ENCODE data around the gene ISL1. TPM values are rescaled to one million over a fixed set of nuclear protein-coding genes. Genes with fewer than 3 reads are reported as not detected.

ISL1 gene
- total and polyA plus RNA-seq, 2 donors (not counting 1 experiment from before 2014, with no cell fraction given): not detected

DNA sequence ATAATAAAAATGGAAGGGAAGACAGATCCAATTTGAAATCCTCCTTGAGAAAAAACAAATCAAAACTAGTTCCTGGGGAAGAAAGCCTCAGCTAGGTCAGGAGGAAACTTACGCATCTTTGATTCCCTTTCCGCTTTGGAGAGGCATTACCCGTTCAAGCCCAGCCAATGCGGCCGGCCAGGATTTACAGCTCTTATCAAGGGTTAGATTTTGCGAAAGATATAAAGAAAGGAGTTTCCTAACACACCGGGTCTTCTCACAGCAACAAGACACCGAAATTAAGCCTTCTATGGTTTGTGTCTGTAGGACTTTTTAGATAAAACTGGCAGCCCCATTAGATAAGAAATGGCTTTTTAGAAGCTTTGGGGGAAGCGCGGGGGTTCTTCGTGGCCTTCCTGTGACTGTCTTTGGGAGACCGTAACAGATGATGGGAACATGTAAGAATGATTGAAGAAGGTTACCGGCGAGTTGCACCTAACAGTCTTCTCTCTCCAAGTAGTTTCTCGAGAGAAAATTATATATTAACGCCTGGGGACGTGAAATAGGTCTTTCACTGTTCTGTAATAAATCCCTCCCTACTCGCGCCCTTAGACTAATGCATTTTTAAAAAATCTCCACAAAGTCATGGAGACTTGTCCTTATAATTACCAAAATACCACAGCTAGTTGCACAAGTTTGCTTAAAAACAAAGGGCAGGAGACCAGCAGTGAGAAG lies 1.3 kb upstream of the ISL1 start:
- Mint-ChIP-seq H3K4me3 (no peak overlapping the region), H3K9me3 (ENCODE audit: insufficient read depth) (no peaks in the 10 kb centered on the region), H3K27me3 (peaks cover 87% of the 10 kb centered on the region), H3K4me1 (no peaks in the 10 kb centered on the region), H3K27ac (no peak overlapping the region)
- ChIA-PET CTCF (no interaction called here), POLR2A (no interaction called here)
- intact Hi-C loops (cut with micrococcal nuclease): no loop called here
- no peaks in the 10 kb centered on the region for H3K36me3 ChIP-seq (replicated peaks in 1 of 2; ENCODE audit: control extremely low read depth in 1 of 2, control insufficient read depth in 1 of 2, extremely low read depth in 1 of 2, insufficient read depth in 2 of 2, low read length in 1 of 2)
- H3K79me2 ChIP-seq (ENCODE audit: control insufficient read depth, insufficient read depth, low read length): no peaks in the 10 kb centered on the region
- H3K4me2 ChIP-seq (replicated peaks; ENCODE audit: low read depth, low read length, poor library complexity, severe bottlenecking): no peak overlapping the region
- no peak for TF ChIP-seq EZH2 (IDR thresholded peaks at IDR 0.05; ENCODE audit: borderline replicate concordance, insufficient read depth, low read depth, low read length, poor library complexity, severe bottlenecking)
- TF ChIP-seq, protein P1, sequence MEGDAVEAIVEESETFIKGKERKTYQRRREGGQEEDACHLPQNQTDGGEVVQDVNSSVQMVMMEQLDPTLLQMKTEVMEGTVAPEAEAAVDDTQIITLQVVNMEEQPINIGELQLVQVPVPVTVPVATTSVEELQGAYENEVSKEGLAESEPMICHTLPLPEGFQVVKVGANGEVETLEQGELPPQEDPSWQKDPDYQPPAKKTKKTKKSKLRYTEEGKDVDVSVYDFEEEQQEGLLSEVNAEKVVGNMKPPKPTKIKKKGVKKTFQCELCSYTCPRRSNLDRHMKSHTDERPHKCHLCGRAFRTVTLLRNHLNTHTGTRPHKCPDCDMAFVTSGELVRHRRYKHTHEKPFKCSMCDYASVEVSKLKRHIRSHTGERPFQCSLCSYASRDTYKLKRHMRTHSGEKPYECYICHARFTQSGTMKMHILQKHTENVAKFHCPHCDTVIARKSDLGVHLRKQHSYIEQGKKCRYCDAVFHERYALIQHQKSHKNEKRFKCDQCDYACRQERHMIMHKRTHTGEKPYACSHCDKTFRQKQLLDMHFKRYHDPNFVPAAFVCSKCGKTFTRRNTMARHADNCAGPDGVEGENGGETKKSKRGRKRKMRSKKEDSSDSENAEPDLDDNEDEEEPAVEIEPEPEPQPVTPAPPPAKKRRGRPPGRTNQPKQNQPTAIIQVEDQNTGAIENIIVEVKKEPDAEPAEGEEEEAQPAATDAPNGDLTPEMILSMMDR (IDR thresholded peaks at IDR 0.05): no peak
- H4K20me1 ChIP-seq (ENCODE audit: control insufficient read depth, insufficient read depth, low read length, poor library complexity, severe bottlenecking): no peaks in the 10 kb centered on the region
- peaks cover 0 to 22% (median 0%) of the 10 kb centered on the region in 3 donors for H3K9me3 ChIP-seq (ENCODE audit: control extremely low read depth in 1 of 3, control insufficient read depth in 2 of 3, insufficient read depth in 1 of 3, low read length in 2 of 3)
- H3K9ac ChIP-seq (ENCODE audit: low read length): no peak overlapping the region
- DNase-seq (no peak), ATAC-seq (ENCODE audit: low read depth) (no peak)
- WGBS (ENCODE audit: insufficient coverage): 15% methylated on average over 5 of the region's 19 CpGs
- H3K4me1 ChIP-seq (ENCODE audit: control insufficient read depth in 2 of 2, insufficient read depth in 2 of 2, low read length in 2 of 2): no peaks in the 10 kb centered on the region
- H3K27me3 ChIP-seq (replicated peaks in 1 of 4; ENCODE audit: control extremely low read depth in 1 of 4, control insufficient read depth in 3 of 4, insufficient read depth in 4 of 4, low read length in 3 of 4): peaks cover 0 to 55% (median 51%) of the 10 kb centered on the region in 4 experiments
- no peak overlapping the region for H3K27ac ChIP-seq (ENCODE audit: low read length in 2 of 2)
- H2AFZ ChIP-seq (ENCODE audit: insufficient read depth, low read depth, low read length, poor library complexity, severe bottlenecking): no peak overlapping the region
- no peak overlapping the region for H3K4me3 ChIP-seq (ENCODE audit: control extremely low read depth in 1 of 5, extremely low read depth in 1 of 5, insufficient read depth in 1 of 5, low read depth in 2 of 5, low read length in 4 of 5)

DNA sequence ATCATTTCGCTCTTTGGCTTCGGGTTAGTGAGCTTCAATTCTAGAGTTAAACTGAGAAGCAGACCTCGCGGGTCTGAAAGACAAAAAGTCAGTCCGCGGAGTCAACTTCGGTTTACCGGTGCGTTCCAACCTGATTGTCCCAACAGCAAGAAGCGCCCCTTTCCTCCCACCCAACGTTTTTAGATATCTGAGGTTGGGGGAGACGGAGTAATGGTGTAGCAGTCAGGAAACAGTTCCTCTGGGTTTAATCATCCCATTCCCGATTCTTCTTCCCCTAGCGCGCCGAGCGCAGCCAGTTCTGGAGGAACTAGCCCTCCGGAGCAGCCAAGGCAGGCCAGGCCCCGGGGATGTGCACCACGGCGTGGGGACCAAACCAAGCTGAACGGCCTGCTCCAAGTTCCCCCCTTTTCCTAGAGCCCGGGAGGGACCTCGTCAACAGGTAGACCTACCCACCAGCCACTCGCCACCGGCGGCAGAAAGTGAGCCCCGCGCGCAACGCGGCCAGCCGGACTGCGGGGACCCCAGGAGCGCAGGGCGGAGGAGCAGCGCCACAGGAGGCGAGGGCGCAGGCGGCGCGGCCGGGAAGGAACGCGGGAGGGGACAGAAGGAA lies 622 bp upstream of the ISL1 start:
- CTCF ChIA-PET: no interaction called here
- Histone ChIP-seq H3K27ac (ENCODE audit: low read length in 2 of 2) (no peak overlapping the region), H4K20me1 (ENCODE audit: control insufficient read depth, insufficient read depth, low read length, poor library complexity, severe bottlenecking) (no peaks in the 10 kb centered on the region), H3K36me3 (replicated peaks in 1 of 2; ENCODE audit: control extremely low read depth in 1 of 2, control insufficient read depth in 1 of 2, extremely low read depth in 1 of 2, insufficient read depth in 2 of 2, low read length in 1 of 2) (no peaks in the 10 kb centered on the region), H3K4me2 (replicated peaks; ENCODE audit: low read depth, low read length, poor library complexity, severe bottlenecking) (no peak overlapping the region), H3K4me1 (ENCODE audit: control insufficient read depth in 2 of 2, insufficient read depth in 2 of 2, low read length in 2 of 2) (no peaks in the 10 kb centered on the region), H3K4me3 (ENCODE audit: control extremely low read depth in 1 of 5, extremely low read depth in 1 of 5, insufficient read depth in 1 of 5, low read depth in 2 of 5, low read length in 4 of 5) (no peak overlapping the region), H2AFZ (ENCODE audit: insufficient read depth, low read depth, low read length, poor library complexity, severe bottlenecking) (no peak overlapping the region), H3K27me3 (replicated peaks in 1 of 4; ENCODE audit: control extremely low read depth in 1 of 4, control insufficient read depth in 3 of 4, insufficient read depth in 4 of 4, low read length in 3 of 4) (peaks cover 0 to 55% (median 47%) of the 10 kb centered on the region in 4 experiments), H3K79me2 (ENCODE audit: control insufficient read depth, insufficient read depth, low read length) (no peaks in the 10 kb centered on the region), H3K9ac (ENCODE audit: low read length) (no peak overlapping the region), H3K9me3 (ENCODE audit: control extremely low read depth in 1 of 3, control insufficient read depth in 2 of 3, insufficient read depth in 1 of 3, low read length in 2 of 3) (peaks cover 0 to 20% (median 0%) of the 10 kb centered on the region in 3 donors)
- H3K27ac Mint-ChIP-seq: no peak overlapping the region
- peaks cover 85% of the 10 kb centered on the region for H3K27me3 Mint-ChIP-seq
- H3K4me3 Mint-ChIP-seq: no peak overlapping the region
- TF ChIP-seq, protein P1 (IDR thresholded peaks at IDR 0.05): no peak
- TF ChIP-seq EZH2 (IDR thresholded peaks at IDR 0.05; ENCODE audit: borderline replicate concordance, insufficient read depth, low read depth, low read length, poor library complexity, severe bottlenecking): no peak
- ATAC-seq (ENCODE audit: low read depth) (no peak), DNase-seq (no peak)
- POLR2A ChIA-PET: no interaction called here
- 7% methylated on average over 35 of the region's 45 CpGs for WGBS (ENCODE audit: insufficient coverage)
- H3K4me1 Mint-ChIP-seq: no peaks in the 10 kb centered on the region
- intact Hi-C loops (cut with micrococcal nuclease): no loop called here
- no peaks in the 10 kb centered on the region for H3K9me3 Mint-ChIP-seq (ENCODE audit: insufficient read depth)
